Ishikawa (cell line): ENCODE measurements around the gene GPC6.

Source experiments
- CEBPB ChIP-seq: IDR thresholded peaks from 2 replicates; pipeline ENCODE4 v1.6.1; 2012
- CREB1 ChIP-seq: IDR thresholded peaks from 2 replicates; pipeline ENCODE4 v1.6.1; 2012; ENCODE audit warnings: low read depth
- EGR1 ChIP-seq: IDR thresholded peaks from 2 replicates; pipeline ENCODE4 v1.6.1; 2012
- EP300 ChIP-seq: IDR thresholded peaks from 2 replicates; pipeline ENCODE4 v1.6.1; 2012; ENCODE audit warnings: borderline replicate concordance
- FOXM1 ChIP-seq: IDR thresholded peaks from 2 replicates; pipeline ENCODE4 v1.6.1; 2012; ENCODE audit warnings: low read depth, borderline replicate concordance
- MAX ChIP-seq: IDR thresholded peaks from 2 replicates; pipeline ENCODE4 v1.6.1; 2012
- NFIC ChIP-seq: IDR thresholded peaks from 2 replicates; pipeline ENCODE4 v1.6.1; 2012
- RAD21 ChIP-seq: IDR thresholded peaks from 2 replicates; pipeline ENCODE4 v1.6.1; 2012; ENCODE audit warnings: low read depth
- REST ChIP-seq: IDR thresholded peaks from 2 replicates; pipeline ENCODE4 v1.6.1; 2012; ENCODE audit warnings: low read depth, mild to moderate bottlenecking
- TAF1 ChIP-seq: IDR thresholded peaks from 2 replicates; pipeline ENCODE4 v1.6.1; 2012; ENCODE audit warnings: low read depth, mild to moderate bottlenecking
- TCF12 ChIP-seq: IDR thresholded peaks from 2 replicates; pipeline ENCODE4 v1.6.1; 2012; ENCODE audit warnings: low read depth
- TEAD4 ChIP-seq: IDR thresholded peaks from 2 replicates; pipeline ENCODE4 v1.6.1; 2012
- USF1 ChIP-seq: IDR thresholded peaks from 2 replicates; pipeline ENCODE4 v1.6.1; 2012
- YY1 ChIP-seq: IDR thresholded peaks from 2 replicates; pipeline ENCODE4 v1.6.1; 2012; ENCODE audit warnings: low read depth
- ZBTB7A ChIP-seq: IDR thresholded peaks from 2 replicates; pipeline ENCODE4 v1.6.1; 2012; ENCODE audit warnings: low read depth

GPC6 gene

GRCh38 chr13:94325650-94326049 lies 1099.0 kb downstream of the GPC6 start:
- TF ChIP-seq ZBTB7A (no peak), CEBPB (no peak), TCF12 (no peak), RAD21 (no peak)

- TF ChIP-seq MAX (no peak), TAF1 (no peak), CREB1 (no peak), FOXM1 (no peak), ZBTB7A (no peak), EGR1 (no peak), RAD21 (no peak), NFIC (no peak), CEBPB (no peak), REST (no peak), TEAD4 (no peak), TCF12 (no peak), EP300 (no peak), USF1 (no peak), YY1 (no peak)
Observed at GRCh38 chr13:94327318-94327717, 1100.7 kb downstream of the GPC6 start.

GRCh38 chr13:94328381-94329041 lies 1101.9 kb downstream of the GPC6 start:
- TF ChIP-seq RAD21: no peak
- no peak for TF ChIP-seq EGR1
- TF ChIP-seq TCF12: no peak
- no peak for TF ChIP-seq CEBPB

- TF ChIP-seq USF1 (no peak), EP300 (no peak), YY1 (no peak), EGR1 (no peak), REST (no peak), ZBTB7A (no peak), TCF12 (no peak), NFIC (no peak)
Observed at GRCh38 chr13:94329277-94329676, 1102.7 kb downstream of the GPC6 start.

- TF ChIP-seq EP300 (no peak), MAX (no peak), NFIC (no peak), TAF1 (no peak), REST (no peak), CREB1 (no peak), CEBPB (no peak), TEAD4 (no peak)
Observed at GRCh38 chr13:94329754-94330551, 1103.3 kb downstream of the GPC6 start.
